ENCODE results near the gene OR10AD1. TPM values are rescaled to one million over a fixed set of nuclear protein-coding genes. Genes with fewer than 3 reads are reported as not detected.
A peak's percentile ranks its signal among the peaks of the same experiment; 100 is the strongest.

Gene OR10AD1
- total RNA-seq, 1 experiment from 2014 or later, result not detected

- TF ChIP-seq EZH2 (IDR thresholded peaks at IDR 0.05; ENCODE audit: low read depth), result no peak
- no peak for TF ChIP-seq CTCF (conservative IDR thresholded peaks at IDR 0.05)
- no TSS peak for BruUV-seq (replicated peaks)
- H3K9me2 ChIP-seq (ENCODE audit: insufficient read depth), result no peaks in the 10 kb centered on the region
- H2AFZ ChIP-seq, result no peak overlapping the region
- ChIA-PET CTCF (interaction anchor here (0.6 kb wide), 1 partner anchor 103 kb away, joined by 12 read pairs; no protein-coding TSS in a partner anchor), POLR2A (ENCODE audit: unreplicated experiment) (interaction anchor here (0.7 kb wide), 1 partner anchor 169 kb away, joined by 5 read pairs; no protein-coding TSS in a partner anchor)
- no peaks in the 10 kb centered on the region for H3K9me3 ChIP-seq (ENCODE audit: insufficient read depth, low read depth)
- DNase-seq, result peak in 1 of 2 experiments; percentile 44
- H3F3A ChIP-seq (ENCODE audit: insufficient read depth, low read depth), result peaks cover 10% of the 10 kb centered on the region
- 0 out of 2 replicates have a peak, but pooled peaks cover 2% of the 10 kb centered on the region for H3K27me3 ChIP-seq (ENCODE audit: insufficient read depth, low read depth)
- no peak overlapping the region for H3K4me2 ChIP-seq
- H3K4me1 ChIP-seq (replicated peaks; ENCODE audit: insufficient read depth), result peaks cover 8% of the 10 kb centered on the region; the same call in 1 of the 2 replicates
- H3K79me2 ChIP-seq (ENCODE audit: low read depth), result no peaks in the 10 kb centered on the region
- H4K20me1 ChIP-seq (ENCODE audit: insufficient read depth), result no peaks in the 10 kb centered on the region
- no peak overlapping the region for H3K27ac ChIP-seq
- intact Hi-C loops (cut with micrococcal nuclease; ENCODE audit: unreplicated experiment), result no loop called here
- H3K4me3 ChIP-seq, result no peak overlapping the region
- no peaks in the 10 kb centered on the region for H3K36me3 ChIP-seq (ENCODE audit: low read depth)
Observed at GRCh38 chr12:48193623-48194022, 9.5 kb downstream of the OR10AD1 start.

- H3K36me3 ChIP-seq (ENCODE audit: low read depth), result no peaks in the 10 kb centered on the region
- ChIA-PET CTCF (no interaction called here), POLR2A (ENCODE audit: unreplicated experiment) (interaction anchor here (0.7 kb wide), 1 partner anchor 163 kb away, joined by 4 read pairs; no protein-coding TSS in a partner anchor)
- no peak overlapping the region for H3K4me3 ChIP-seq
- TF ChIP-seq CTCF (conservative IDR thresholded peaks at IDR 0.05), result no peak
- TF ChIP-seq EZH2 (IDR thresholded peaks at IDR 0.05; ENCODE audit: low read depth), result no peak
- H3K27ac ChIP-seq, result no peak overlapping the region
- H3K9me2 ChIP-seq (ENCODE audit: insufficient read depth), result no peaks in the 10 kb centered on the region
- H3F3A ChIP-seq (ENCODE audit: insufficient read depth, low read depth), result peaks cover 10% of the 10 kb centered on the region
- no peak overlapping the region for H3K4me2 ChIP-seq
- intact Hi-C loops (cut with micrococcal nuclease; ENCODE audit: unreplicated experiment), result no loop called here
- H3K27me3 ChIP-seq (ENCODE audit: insufficient read depth, low read depth), result peaks cover 7% of the 10 kb centered on the region; the same call in 1 of the 2 replicates
- no peak overlapping the region for H2AFZ ChIP-seq
- H3K9me3 ChIP-seq (ENCODE audit: insufficient read depth, low read depth), result no peaks in the 10 kb centered on the region
- no peak for DNase-seq
- H3K79me2 ChIP-seq (ENCODE audit: low read depth), result no peaks in the 10 kb centered on the region
- peaks cover 8% of the 10 kb centered on the region; the same call in 1 of the 2 replicates for H3K4me1 ChIP-seq (replicated peaks; ENCODE audit: insufficient read depth)
- H4K20me1 ChIP-seq (ENCODE audit: insufficient read depth), result no peaks in the 10 kb centered on the region
- no TSS peak for BruUV-seq (replicated peaks)
Observed at GRCh38 chr12:48192861-48193260, 10.2 kb downstream of the OR10AD1 start.

- H3K9me2 ChIP-seq (ENCODE audit: insufficient read depth), result no peaks in the 10 kb centered on the region
- 0 out of 2 replicates have a peak, but pooled peaks cover 8% of the 10 kb centered on the region for H3K4me1 ChIP-seq (replicated peaks; ENCODE audit: insufficient read depth)
- intact Hi-C loops (cut with micrococcal nuclease; ENCODE audit: unreplicated experiment), result no loop called here
- DNase-seq, result no peak
- no TSS peak for BruUV-seq (replicated peaks)
- no peaks in the 10 kb centered on the region for H3K79me2 ChIP-seq (ENCODE audit: low read depth)
- no peaks in the 10 kb centered on the region for H3F3A ChIP-seq (ENCODE audit: insufficient read depth, low read depth)
- H3K27ac ChIP-seq, result no peak overlapping the region
- ChIA-PET CTCF (no interaction called here), POLR2A (ENCODE audit: unreplicated experiment) (no interaction called here)
- H3K9me3 ChIP-seq (ENCODE audit: insufficient read depth, low read depth), result no peaks in the 10 kb centered on the region
- no peaks in the 10 kb centered on the region for H4K20me1 ChIP-seq (ENCODE audit: insufficient read depth)
- H3K27me3 ChIP-seq (ENCODE audit: insufficient read depth, low read depth), result peaks cover 7% of the 10 kb centered on the region; the same call in 1 of the 2 replicates
- no peak overlapping the region for H3K4me2 ChIP-seq
- H3K4me3 ChIP-seq, result no peak overlapping the region
- H2AFZ ChIP-seq, result no peak overlapping the region
- TF ChIP-seq EZH2 (IDR thresholded peaks at IDR 0.05; ENCODE audit: low read depth) (no peak), CTCF (conservative IDR thresholded peaks at IDR 0.05) (no peak)
- H3K36me3 ChIP-seq (ENCODE audit: low read depth), result no peaks in the 10 kb centered on the region
Observed at GRCh38 chr12:48191096-48191495, 12.0 kb downstream of the OR10AD1 start.

Data from PC-9 (cell line).